Measurements from ENCODE around the gene CDKN2D.

The CDKN2D gene

DNA sequence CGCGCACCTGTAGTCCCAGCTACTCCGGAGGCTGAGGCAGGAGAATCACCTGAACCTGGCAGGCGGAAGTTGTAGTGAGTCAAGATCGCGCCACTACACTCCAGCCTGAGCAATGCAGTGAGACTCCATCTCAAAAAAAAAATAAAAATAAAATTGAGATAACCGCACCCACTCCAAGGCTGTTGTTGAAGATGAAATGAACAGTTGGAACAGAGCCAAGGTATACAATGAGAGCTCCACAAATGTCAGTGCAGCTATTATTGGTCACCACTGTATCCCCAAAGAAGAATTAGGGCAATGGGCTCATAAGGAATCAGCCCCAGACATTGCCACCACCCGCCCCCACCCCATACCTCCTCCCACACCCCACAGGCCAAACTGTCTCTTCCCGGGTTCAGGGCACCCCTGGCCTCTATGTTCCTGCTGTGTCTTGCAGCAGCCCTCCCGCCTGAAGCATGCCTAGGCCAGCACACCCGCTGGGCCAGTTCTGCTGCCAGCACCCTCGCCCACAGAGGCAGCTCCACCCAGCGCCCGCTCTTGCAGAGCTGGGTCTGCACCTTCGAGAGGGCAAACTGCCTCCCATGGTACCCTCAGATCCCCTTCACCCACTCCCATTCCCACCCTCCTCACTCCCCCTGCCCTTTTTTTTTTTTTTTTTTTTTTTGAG, 48.0 kb downstream of the CDKN2D start:
- DNase-seq (ENCODE audit: low read depth in 3 of 3) = no peak

DNA sequence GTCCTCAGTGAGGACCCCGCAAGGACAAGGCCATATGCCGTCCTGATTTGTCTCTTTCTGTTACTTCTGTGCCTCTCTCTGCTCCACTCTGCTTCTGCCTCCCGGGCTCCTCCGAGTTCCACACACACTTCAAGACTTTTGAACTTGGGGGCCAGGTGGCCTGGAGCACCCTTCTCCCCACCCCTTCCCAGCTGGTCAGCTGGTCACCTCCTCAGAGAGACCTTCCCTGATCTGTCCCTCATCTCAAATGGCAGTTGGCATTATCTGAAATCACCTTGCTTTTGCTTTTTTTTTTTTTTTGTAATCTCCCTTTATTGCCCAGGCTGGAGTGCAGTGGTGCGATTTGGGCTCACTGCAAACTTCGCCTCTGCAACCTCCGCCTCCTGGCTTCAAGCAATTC, 49.4 kb downstream of the CDKN2D start:
- no peak for DNase-seq (ENCODE audit: low read depth in 3 of 3)

- DNase-seq (ENCODE audit: low read depth in 3 of 3) = no peak
These were observed 50.1 kb downstream of the CDKN2D start for GRCh38 chr19:10518444-10519361.

GRCh38 chr19:10517760-10518443, 50.9 kb downstream of the CDKN2D start:
- DNase-seq (ENCODE audit: low read depth in 3 of 3) = no peak

- no peak for DNase-seq (ENCODE audit: low read depth in 3 of 3)
These were observed 51.4 kb downstream of the CDKN2D start, which contains the start of gene S1PR5 for GRCh38 chr19:10517361-10517759. Gene S1PR5 (minus strand): TSS chr19:10517447. CDS start chr19:10515011, 2,436 bp downstream.

GRCh38 chr19:10516671-10517286, 52.0 kb downstream of the CDKN2D start:
- DNase-seq (ENCODE audit: low read depth in 3 of 3) = no peak
